ENCODE measurements around the gene BNIP5. TPM values are rescaled to one million over a fixed set of nuclear protein-coding genes. Genes with fewer than 3 reads are reported as not detected.

BNIP5 gene
- total and polyA plus RNA-seq, 2 of the 13 experiments (the other 11 are each of a cell fraction or from before 2014, with no cell fraction given), result not detected

- TF ChIP-seq ZNF75D (CRISPR knock-in tag; IDR thresholded peaks at IDR 0.05; ENCODE audit: borderline replicate concordance) (no peak), IKZF5 (CRISPR knock-in tag; IDR thresholded peaks at IDR 0.05) (peak; percentile 16; the same call in 1 of the 2 replicates), ARID3A (IDR thresholded peaks at IDR 0.05; ENCODE audit: low read depth, low read length) (no peak), NONO (IDR thresholded peaks at IDR 0.05) (no peak), NONO (CRISPR knock-in tag; conservative IDR thresholded peaks at IDR 0.05) (no peak), CSRNP2 (CRISPR knock-in tag; conservative IDR thresholded peaks at IDR 0.05; ENCODE audit: low read depth) (no peak), TGIF2 (CRISPR knock-in tag; IDR thresholded peaks at IDR 0.05) (no peak), ZNF382 (CRISPR knock-in tag; IDR thresholded peaks at IDR 0.05; ENCODE audit: borderline replicate concordance) (no peak), HNF4G (IDR thresholded peaks at IDR 0.05; ENCODE audit: borderline replicate concordance, low read depth, low read length) (no peak), HNF4G (CRISPR knock-in tag; IDR thresholded peaks at IDR 0.05; ENCODE audit: borderline replicate concordance, low read depth) (no peak), HDAC1 (CRISPR knock-in tag; IDR thresholded peaks at IDR 0.05) (no peak), TEAD3 (CRISPR knock-in tag; optimal IDR thresholded peaks at IDR 0.05; ENCODE audit: borderline replicate concordance) (peak; percentile 90), HNRNPH1 (optimal IDR thresholded peaks at IDR 0.05; ENCODE audit: low read depth, low read length) (no peak), ZNF597 (CRISPR knock-in tag; IDR thresholded peaks at IDR 0.05) (no peak), ZNF724P (CRISPR knock-in tag; IDR thresholded peaks at IDR 0.05; ENCODE audit: borderline replicate concordance) (no peak), ZNF790 (CRISPR knock-in tag; IDR thresholded peaks at IDR 0.05; ENCODE audit: borderline replicate concordance) (no peak), HNF4A (CRISPR knock-in tag; IDR thresholded peaks at IDR 0.05) (0 out of 2 replicates have a peak, but pooled peaks have one; percentile 5), KAT7 (CRISPR knock-in tag; IDR thresholded peaks at IDR 0.05; ENCODE audit: borderline replicate concordance) (no peak), ZBTB44 (CRISPR knock-in tag; IDR thresholded peaks at IDR 0.05) (no peak), ARID2 (CRISPR knock-in tag; IDR thresholded peaks at IDR 0.05; ENCODE audit: borderline replicate concordance) (no peak), SMC3 (IDR thresholded peaks at IDR 0.05; ENCODE audit: low read length) (peak; percentile 43; the same call in 1 of the 2 replicates), ZNF337 (CRISPR knock-in tag; IDR thresholded peaks at IDR 0.05; ENCODE audit: borderline replicate concordance, low read depth) (no peak)
Observed at GRCh38 chr6:36340618-36341454, 4.1 kb upstream of the BNIP5 start (continued).

Data from HepG2 (cell line).